Measurements from ENCODE around the gene CACNA1S.

- TF ChIP-seq POLR2A (IDR thresholded peaks at IDR 0.05) = no peak
- TF ChIP-seq, protein P1, sequence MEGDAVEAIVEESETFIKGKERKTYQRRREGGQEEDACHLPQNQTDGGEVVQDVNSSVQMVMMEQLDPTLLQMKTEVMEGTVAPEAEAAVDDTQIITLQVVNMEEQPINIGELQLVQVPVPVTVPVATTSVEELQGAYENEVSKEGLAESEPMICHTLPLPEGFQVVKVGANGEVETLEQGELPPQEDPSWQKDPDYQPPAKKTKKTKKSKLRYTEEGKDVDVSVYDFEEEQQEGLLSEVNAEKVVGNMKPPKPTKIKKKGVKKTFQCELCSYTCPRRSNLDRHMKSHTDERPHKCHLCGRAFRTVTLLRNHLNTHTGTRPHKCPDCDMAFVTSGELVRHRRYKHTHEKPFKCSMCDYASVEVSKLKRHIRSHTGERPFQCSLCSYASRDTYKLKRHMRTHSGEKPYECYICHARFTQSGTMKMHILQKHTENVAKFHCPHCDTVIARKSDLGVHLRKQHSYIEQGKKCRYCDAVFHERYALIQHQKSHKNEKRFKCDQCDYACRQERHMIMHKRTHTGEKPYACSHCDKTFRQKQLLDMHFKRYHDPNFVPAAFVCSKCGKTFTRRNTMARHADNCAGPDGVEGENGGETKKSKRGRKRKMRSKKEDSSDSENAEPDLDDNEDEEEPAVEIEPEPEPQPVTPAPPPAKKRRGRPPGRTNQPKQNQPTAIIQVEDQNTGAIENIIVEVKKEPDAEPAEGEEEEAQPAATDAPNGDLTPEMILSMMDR (IDR thresholded peaks at IDR 0.05) = no peak
Measured at GRCh38 chr1:201125019-201125418, 12.8 kb upstream of the CACNA1S start.

All from esophagus squamous epithelium (tissue), 4 donors.